HUES6 (cell line): ENCODE measurements around the gene RFX7.

Experiments used
- H3K27ac ChIP-seq: 2 replicates; pipeline ENCODE4 v1.7.0; 2013; ENCODE audit warnings: low read depth, mild to moderate bottlenecking, low read length, inconsistent platforms
- H3K27me3 ChIP-seq: 2 replicates; pipeline ENCODE4 v1.6.1; 2013; ENCODE audit warnings: low read length; ENCODE audit not compliant: control insufficient read depth, insufficient read depth
- H3K36me3 ChIP-seq: 2 replicates; pipeline ENCODE4 v1.6.1; 2013; ENCODE audit warnings: low read length; ENCODE audit not compliant: control insufficient read depth, insufficient read depth
- H3K4me1 ChIP-seq: 2 replicates; pipeline ENCODE4 v1.6.1; 2013; ENCODE audit warnings: low read length; ENCODE audit not compliant: control insufficient read depth, insufficient read depth
- H3K4me3 ChIP-seq: 2 replicates; pipeline ENCODE4 v1.5.1; 2013; ENCODE audit warnings: low read depth, low read length
- H3K9ac ChIP-seq: one replicate; pipeline ENCODE4 v1.6.1; 2013; ENCODE audit warnings: mild to moderate bottlenecking, low read length
- H3K9me3 ChIP-seq: 2 replicates; pipeline ENCODE4 v1.6.1; 2013; ENCODE audit warnings: low read depth, low read length; ENCODE audit not compliant: control insufficient read depth, insufficient read depth

RFX7 gene

DNA sequence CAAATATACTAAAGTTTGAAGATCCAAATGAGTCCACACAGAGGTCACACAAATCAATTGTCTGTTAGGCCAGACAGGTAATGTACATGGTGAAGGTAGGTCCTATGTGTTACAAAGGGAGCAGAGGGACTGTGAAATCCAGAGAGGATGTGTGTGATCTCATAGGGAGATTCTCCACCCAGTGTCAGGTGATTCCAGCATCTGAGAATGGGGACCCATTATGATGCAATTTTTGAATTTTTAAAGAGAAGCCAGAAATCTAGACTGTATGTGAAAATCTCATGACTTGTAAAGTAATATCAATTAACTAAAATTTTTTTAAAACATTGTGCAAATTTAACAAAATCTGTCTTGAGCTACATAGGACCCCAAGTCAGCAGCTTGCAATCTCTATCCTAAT is 192.0 kb downstream of the RFX7 start:
- no peaks in the 10 kb centered on the region for H3K36me3 ChIP-seq
- H3K4me1 ChIP-seq = no peaks in the 10 kb centered on the region
- H3K4me3 ChIP-seq = no peak overlapping the region
- H3K9me3 ChIP-seq = no peaks in the 10 kb centered on the region
- H3K27ac ChIP-seq = no peak overlapping the region
- no peak overlapping the region for H3K9ac ChIP-seq
- H3K27me3 ChIP-seq = no peaks in the 10 kb centered on the region

DNA sequence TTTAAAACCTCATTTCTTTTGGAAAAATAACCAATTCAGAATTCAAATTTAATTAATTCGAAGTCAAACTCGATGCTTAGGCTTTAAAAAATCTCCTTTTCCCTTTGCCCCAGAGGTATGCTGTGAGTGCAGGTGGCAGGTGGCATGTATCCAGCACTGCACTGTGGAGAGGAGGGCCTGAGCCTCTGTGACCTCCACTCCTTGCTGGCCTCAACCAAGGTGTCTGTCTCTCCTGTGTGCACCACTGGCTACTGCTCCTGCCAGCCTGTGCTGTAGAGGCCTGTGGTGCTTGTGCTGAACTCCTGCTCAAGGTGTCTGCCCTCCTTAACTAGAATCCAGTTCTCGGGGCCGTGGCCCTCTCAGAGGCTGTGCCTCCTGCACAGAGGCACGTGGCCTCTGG is 194.1 kb downstream of the RFX7 start:
- Histone ChIP-seq H3K27me3 (no peaks in the 10 kb centered on the region), H3K27ac (no peak overlapping the region), H3K9me3 (no peaks in the 10 kb centered on the region), H3K4me3 (no peak overlapping the region), H3K4me1 (no peaks in the 10 kb centered on the region), H3K36me3 (no peaks in the 10 kb centered on the region), H3K9ac (no peak overlapping the region)

DNA sequence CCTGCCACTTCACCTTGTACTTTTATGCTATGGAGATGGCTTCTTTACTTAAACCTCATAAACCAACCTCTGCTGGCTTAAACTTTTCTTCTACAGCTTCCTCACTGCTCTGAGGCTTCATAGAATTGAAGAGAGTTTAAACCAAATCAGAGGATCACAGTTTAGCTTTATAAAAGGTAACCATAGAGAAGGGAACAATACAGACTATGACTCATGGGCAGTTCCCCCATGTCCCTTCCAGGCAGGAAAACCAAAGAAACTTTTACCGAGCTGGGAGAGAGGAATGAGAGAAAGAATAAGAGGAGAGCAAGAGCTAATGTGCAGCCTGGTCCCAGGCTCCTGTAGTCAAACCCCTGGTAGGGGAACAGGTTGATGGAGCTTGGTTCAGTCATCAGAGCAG is 196.3 kb downstream of the RFX7 start:
- Histone ChIP-seq H3K4me3 (no peak overlapping the region), H3K27ac (no peak overlapping the region), H3K4me1 (peaks cover 11% of the 10 kb centered on the region), H3K36me3 (no peaks in the 10 kb centered on the region), H3K9ac (no peak overlapping the region), H3K9me3 (no peaks in the 10 kb centered on the region), H3K27me3 (no peaks in the 10 kb centered on the region)

DNA sequence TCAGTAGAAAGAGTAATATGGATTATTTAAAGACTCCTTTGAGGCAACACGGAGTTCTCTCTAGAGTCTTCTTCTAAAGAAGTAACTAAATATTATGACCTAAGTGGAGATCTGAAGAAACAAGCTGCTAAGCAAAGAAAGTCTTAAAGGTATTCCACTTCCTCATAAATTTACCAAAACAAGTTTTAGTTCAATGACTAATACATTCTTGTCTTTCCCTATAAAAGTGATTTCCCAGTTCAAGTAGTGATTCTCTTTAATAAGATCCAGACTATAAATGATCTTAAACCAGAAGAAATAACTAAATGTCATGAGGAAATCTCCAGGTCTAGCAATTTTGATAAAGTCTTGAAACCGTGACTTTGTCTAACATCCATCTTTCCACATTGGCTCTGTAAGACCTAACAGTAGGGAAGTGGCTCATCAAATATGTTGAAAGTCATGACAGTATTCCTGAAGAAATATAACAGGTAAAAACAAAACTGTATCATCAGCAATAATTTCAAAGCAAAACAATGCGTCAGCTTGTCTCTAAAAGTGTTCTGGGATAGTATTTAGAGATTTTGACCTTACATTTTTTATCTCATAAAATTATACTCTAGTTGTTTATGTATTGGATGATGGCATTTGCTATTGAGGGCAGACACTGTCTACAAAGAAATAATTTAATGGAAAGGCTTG is 198.5 kb downstream of the RFX7 start:
- Histone ChIP-seq H3K4me1 (peaks cover 21% of the 10 kb centered on the region), H3K9ac (no peak overlapping the region), H3K4me3 (no peak overlapping the region), H3K27me3 (no peaks in the 10 kb centered on the region), H3K9me3 (no peaks in the 10 kb centered on the region), H3K27ac (no peak overlapping the region), H3K36me3 (no peaks in the 10 kb centered on the region)

DNA sequence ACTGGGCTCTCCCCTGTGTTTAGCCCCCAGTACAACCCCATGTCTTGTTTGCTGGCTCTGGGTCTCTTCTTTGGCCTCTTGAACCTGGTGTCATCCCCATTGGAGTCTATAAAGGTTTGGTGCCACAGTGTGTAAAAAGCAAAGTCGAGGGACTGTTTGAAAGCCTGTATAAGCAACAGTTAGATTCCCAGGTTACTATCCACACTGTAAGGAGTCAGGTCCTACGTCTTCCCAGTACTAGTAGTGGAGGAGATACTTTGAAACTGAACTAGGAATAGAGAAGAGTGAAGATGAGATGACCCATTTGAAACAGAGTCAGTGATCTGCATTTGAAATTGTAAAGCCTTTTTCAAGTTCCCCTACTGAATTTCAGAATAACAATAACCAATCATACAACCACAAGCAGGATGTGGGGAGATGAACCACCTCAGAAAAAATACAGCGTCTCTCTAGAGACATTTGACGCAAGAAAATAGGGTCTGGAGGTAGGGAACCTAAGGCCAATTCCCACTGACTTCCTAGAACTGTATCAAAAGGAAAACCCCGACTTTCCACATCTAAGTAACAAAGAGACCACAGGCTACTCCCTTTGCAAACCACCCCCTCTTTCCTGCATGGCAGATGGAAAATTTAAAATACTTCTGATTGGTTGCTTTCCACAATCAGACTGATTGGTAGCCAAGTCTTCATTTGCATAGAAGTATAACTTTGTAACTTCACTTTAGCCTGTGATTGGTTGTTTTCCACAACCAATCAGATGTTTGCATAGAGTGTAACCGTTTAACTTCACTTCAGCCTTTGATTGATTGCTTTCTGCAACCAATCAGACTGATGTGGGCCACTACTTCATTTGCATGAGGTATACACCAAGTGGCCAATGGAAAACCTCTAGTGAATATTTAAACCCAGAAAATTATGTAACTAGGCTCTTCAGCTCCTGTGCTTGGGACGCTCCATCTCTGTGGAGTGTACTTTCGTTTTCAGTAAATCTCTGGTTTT is 200.4 kb downstream of the RFX7 start:
- no peak overlapping the region for H3K9ac ChIP-seq
- no peak overlapping the region for H3K4me3 ChIP-seq
- no peaks in the 10 kb centered on the region for H3K9me3 ChIP-seq
- H3K4me1 ChIP-seq = peaks cover 23% of the 10 kb centered on the region
- H3K27ac ChIP-seq = no peak overlapping the region
- H3K27me3 ChIP-seq = no peaks in the 10 kb centered on the region
- H3K36me3 ChIP-seq = no peaks in the 10 kb centered on the region

DNA sequence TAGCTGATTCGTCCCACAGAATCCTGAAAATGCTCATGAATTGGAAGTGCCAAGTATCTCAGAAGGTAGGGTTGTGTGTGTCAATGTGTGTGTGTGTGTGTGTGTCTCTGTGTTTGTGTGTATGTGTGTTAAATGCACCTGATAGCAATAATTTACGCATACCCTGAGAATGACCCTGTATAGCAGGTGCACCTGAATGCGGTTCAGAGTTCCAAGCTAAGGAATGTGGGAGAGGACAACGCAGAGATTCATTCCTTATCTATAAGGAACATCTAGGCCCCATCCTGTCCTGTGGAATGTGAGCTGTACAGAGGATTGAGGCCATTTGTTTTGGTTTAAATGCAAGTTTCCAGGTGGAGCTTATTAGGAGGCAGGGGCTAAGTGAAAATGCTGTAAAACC is 201.2 kb downstream of the RFX7 start:
- no peaks in the 10 kb centered on the region for H3K27me3 ChIP-seq
- peaks cover 23% of the 10 kb centered on the region for H3K4me1 ChIP-seq
- no peak overlapping the region for H3K9ac ChIP-seq
- H3K4me3 ChIP-seq = no peak overlapping the region
- no peak overlapping the region for H3K27ac ChIP-seq
- H3K9me3 ChIP-seq = no peaks in the 10 kb centered on the region
- no peaks in the 10 kb centered on the region for H3K36me3 ChIP-seq

DNA sequence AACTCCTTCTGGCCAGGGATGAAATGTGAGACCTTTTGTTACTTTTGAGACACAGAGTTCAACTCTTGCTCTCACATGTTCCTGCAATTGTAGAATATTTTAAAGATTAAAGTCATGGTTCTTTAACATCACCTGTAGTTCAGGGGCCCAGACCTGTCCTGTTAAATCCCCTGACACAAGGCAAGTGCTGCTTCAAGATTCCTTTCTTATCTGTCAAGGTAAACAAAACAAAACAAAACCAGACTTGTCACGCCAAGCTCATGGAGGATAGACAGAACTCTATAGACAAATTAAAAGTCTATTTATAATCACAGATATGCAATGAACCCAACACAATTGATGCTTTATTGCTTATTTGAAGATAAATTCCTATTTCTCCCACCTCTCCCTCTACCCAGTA is 201.6 kb downstream of the RFX7 start:
- Histone ChIP-seq H3K27me3 (no peaks in the 10 kb centered on the region), H3K4me1 (peaks cover 23% of the 10 kb centered on the region), H3K27ac (no peak overlapping the region), H3K36me3 (no peaks in the 10 kb centered on the region), H3K4me3 (no peak overlapping the region), H3K9ac (no peak overlapping the region), H3K9me3 (no peaks in the 10 kb centered on the region)

DNA sequence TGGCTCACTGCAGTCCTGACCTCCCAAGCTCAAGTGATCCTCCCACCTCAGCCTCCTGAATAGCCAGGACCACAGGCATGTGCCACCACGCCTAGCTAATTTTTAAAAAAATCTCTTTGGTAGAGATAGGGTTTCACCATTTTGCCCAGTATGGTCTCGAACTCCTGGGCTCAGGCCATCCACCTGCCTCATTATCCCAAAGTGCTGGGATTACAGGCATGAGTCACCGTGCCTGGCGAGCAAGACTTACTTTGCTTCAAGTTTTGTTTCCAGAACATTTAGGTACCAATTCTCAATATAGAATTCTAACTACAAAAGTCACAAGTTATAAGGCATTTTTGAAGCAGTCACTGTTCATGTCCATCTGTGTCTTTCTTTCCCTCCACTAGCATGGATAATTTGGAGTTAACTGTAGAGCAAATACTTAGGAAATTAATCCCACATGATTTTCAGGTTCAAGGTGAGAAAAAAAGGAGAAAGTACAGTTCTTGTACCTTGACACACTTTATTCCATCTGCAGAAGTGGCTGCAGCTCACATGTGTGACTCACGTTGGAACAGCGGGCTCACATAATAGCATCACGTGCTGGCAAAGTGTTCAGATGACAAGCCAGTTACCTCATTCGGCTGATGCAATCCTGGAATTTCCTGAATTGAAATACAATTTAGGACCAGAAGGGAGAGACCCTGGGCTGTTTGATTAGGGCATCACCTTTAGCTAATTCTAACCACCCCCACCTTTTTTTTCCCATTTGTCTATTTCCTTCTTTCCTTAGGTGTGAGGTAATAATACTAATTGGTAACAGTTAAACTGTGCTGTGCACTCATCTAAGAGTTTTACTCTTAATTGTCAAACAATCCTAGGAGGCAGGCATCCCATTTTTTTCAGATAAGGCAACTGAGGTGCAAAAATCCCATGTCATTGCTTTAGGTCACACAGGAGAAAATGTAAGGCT is 203.3 kb downstream of the RFX7 start:
- Histone ChIP-seq H3K4me1 (peaks cover 23% of the 10 kb centered on the region), H3K36me3 (no peaks in the 10 kb centered on the region), H3K27me3 (no peaks in the 10 kb centered on the region), H3K9ac (peak overlapping the region; percentile 10), H3K9me3 (no peaks in the 10 kb centered on the region), H3K27ac (0 out of 2 replicates have a peak overlapping the region, but pooled peaks have one; percentile 40), H3K4me3 (no peak overlapping the region)

DNA sequence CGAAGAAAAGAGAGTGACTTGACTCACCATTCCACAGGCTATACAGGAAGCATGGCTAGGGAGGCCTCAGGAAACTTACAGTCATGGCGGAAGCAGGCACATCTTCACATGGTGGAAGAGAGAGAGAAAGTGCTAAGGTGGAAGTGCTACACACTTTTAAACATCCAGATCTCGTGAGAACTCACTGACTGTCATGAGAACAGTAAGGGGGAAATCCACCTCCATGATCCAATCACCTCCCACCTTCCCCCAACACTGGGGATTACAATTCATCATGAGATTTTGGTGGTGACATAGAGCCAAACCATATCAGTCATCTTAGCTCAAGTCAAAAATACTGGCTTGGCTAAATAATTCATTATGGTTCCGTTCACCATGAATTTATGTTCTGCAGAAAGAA is 205.0 kb downstream of the RFX7 start:
- H3K27ac ChIP-seq = no peak overlapping the region
- no peak overlapping the region for H3K9ac ChIP-seq
- no peaks in the 10 kb centered on the region for H3K36me3 ChIP-seq
- H3K4me1 ChIP-seq = peaks cover 23% of the 10 kb centered on the region
- no peaks in the 10 kb centered on the region for H3K27me3 ChIP-seq
- no peak overlapping the region for H3K4me3 ChIP-seq
- no peaks in the 10 kb centered on the region for H3K9me3 ChIP-seq

DNA sequence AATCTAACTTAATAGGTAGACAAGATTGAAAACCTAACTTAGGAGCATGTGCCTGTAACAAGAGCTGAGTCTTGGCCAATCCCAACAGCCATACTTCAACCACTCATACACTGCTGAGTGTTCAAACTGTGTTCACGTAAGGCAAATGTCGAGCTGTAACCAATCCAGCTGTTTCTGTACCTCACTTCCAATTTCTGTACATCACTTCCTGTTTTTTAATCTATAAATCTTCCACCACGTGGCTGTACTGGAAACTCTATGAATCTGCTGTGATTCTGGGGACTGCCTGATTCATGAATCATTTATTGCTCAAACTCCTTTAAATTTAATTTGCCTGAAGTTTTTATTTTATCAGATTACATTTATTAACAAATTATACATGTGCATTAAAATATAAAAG is 205.7 kb downstream of the RFX7 start:
- H3K4me3 ChIP-seq = no peak overlapping the region
- H3K4me1 ChIP-seq = peaks cover 17% of the 10 kb centered on the region
- H3K27me3 ChIP-seq = no peaks in the 10 kb centered on the region
- no peaks in the 10 kb centered on the region for H3K9me3 ChIP-seq
- H3K36me3 ChIP-seq = no peaks in the 10 kb centered on the region
- no peak overlapping the region for H3K27ac ChIP-seq
- no peak overlapping the region for H3K9ac ChIP-seq
